Thyroid gland (tissue), 4 donors: ENCODE data around the gene DDIT3. TPM values are rescaled to one million over a fixed set of nuclear protein-coding genes. Genes with fewer than 3 reads are reported as not detected.

Experiments
- DNase-seq, 2 donors: peaks; one replicate each; pipeline ENCODE4 v3.0.0-alpha.2; 2019
- H3K27ac ChIP-seq, 3 donors: fragments of 200-600 bp; sonication (generic); 1 replicate in 2 of 3; 2 replicates in 1 of 3; pipeline ENCODE4 v1.5.1; 2016 to 2019; ENCODE audit warnings: mild to moderate bottlenecking in 1 of 3, moderate library complexity in 1 of 3
- H3K27me3 ChIP-seq: fragments of 200-600 bp; sonication (generic); one replicate; pipeline ENCODE4 v1.5.1; 2019
- H3K36me3 ChIP-seq, 2 donors: fragments of 200-600 bp; sonication (generic); one replicate each; pipeline ENCODE4 v1.5.1; 2016 to 2019
- H3K4me1 ChIP-seq, 2 donors: fragments of 200-600 bp; sonication (generic); one replicate each; pipeline ENCODE4 v1.5.1; 2017 to 2019
- H3K4me3 ChIP-seq, 3 donors: fragments of 200-600 bp; sonication (generic); replicated peaks in 1 of 3; 1 replicate in 2 of 3; 2 replicates in 1 of 3; pipeline ENCODE4 v1.5.1; 2016; ENCODE audit warnings: mild to moderate bottlenecking in 1 of 3
- H3K9me3 ChIP-seq: fragments of 200-600 bp; sonication (generic); one replicate; pipeline ENCODE4 v1.5.1; 2017
- CTCF ChIP-seq, 6 experiments: fragments of 200-600 bp in 3 of 6; fragments of 450-650 bp in 3 of 6; sonication (generic) in 3 of 6; IDR thresholded peaks; one replicate each; pipeline ENCODE4 v1.5.1; 2016 to 2019; ENCODE audit warnings: antibody characterized with exemption in 6 of 6, mild to moderate bottlenecking in 2 of 6, inconsistent platforms in 1 of 6, moderate library complexity in 1 of 6
- POLR2A ChIP-seq, 2 donors: fragments of 450-650 bp; IDR thresholded peaks; one replicate each; pipeline ENCODE4 v1.6.1; 2017; ENCODE audit warnings: antibody characterized with exemption in 2 of 2, mild to moderate bottlenecking in 2 of 2, moderate library complexity in 1 of 2
- WGBS, 2 donors: methylation state at CpG; one replicate each; pipeline ENCODE4 v1.1.5; 2017; 5-methylcytosine and 5-hydroxymethylcytosine counted together
- intact Hi-C: fragments of 100-400 bp; cut with DNase I; formaldehyde crosslinking; loops from one replicate; pipeline ENCODE4 v1.15.1; 2023
- microRNA counts, 2 donors: library from miRNA; unstranded; fragments of <30 nt; microRNA quantifications; one replicate each; lab custom pipeline; 2016 to 2017
- microRNA-seq: library from miRNA; unstranded; fragments of <30 nt; microRNA quantifications from one replicate; pipeline ENCODE4, GENCODE V29; 2016
- small RNA-seq: library from RNA; depleted of rRNA; stranded (forward); fragments of <200 nt; gene quantifications from one replicate; pipeline ENCODE3, GENCODE V24; 2016
- total RNA-seq, 4 donors: library from RNA; depleted of rRNA; stranded (reverse); fragments of >200 nt; gene quantifications; one replicate each; pipeline ENCODE4 v1.2.3, GENCODE V29; 2016

Gene DDIT3
- total RNA-seq, 4 donors from 2014 or later: 44.5 to 71.3 (median 53.8) TPM

GRCh38 chr12:57470286-57470969, 49.9 kb downstream of the DDIT3 start:
- Histone ChIP-seq H3K27me3 (peaks cover 1% of the 10 kb centered on the region), H3K4me1 (peaks cover 5 to 6% of the 10 kb centered on the region in 2 donors), H3K36me3 (no peaks in the 10 kb centered on the region), H3K9me3 (no peaks in the 10 kb centered on the region), H3K4me3 (no peak overlapping the region), H3K27ac (no peak overlapping the region)
- TF ChIP-seq CTCF (IDR thresholded peaks at IDR 0.05) (no peak), POLR2A (IDR thresholded peaks at IDR 0.05) (no peak)
- DNase-seq: no peak
- intact Hi-C loops: no loop called here
- 94% methylated on average over 10 to 14 of the region's 14 CpGs for WGBS, 2 donors

- TF ChIP-seq CTCF (IDR thresholded peaks at IDR 0.05): no peak
- TF ChIP-seq POLR2A (IDR thresholded peaks at IDR 0.05): no peak
These were observed 50.8 kb downstream of the DDIT3 start for GRCh38 chr12:57469296-57470164.

GRCh38 chr12:57467915-57468314, 52.4 kb downstream of the DDIT3 start:
- intact Hi-C loops: no loop called here
- H3K9me3 ChIP-seq: no peaks in the 10 kb centered on the region
- no peaks in the 10 kb centered on the region for H3K27me3 ChIP-seq
- no peak overlapping the region for H3K27ac ChIP-seq
- H3K36me3 ChIP-seq: no peaks in the 10 kb centered on the region
- TF ChIP-seq CTCF (IDR thresholded peaks at IDR 0.05) (no peak), POLR2A (IDR thresholded peaks at IDR 0.05) (no peak)
- WGBS, 2 donors: 78 to 80% methylated on average over 11 of the region's 11 CpGs
- H3K4me3 ChIP-seq: no peak overlapping the region
- no peak for DNase-seq
- H3K4me1 ChIP-seq: no peaks in the 10 kb centered on the region

More at GRCh38 chr12:57469296-57470164, 50.8 kb downstream of the DDIT3 start:
- no peak overlapping the region for H3K4me3 ChIP-seq
- DNase-seq: no peak
- no peaks in the 10 kb centered on the region for H3K27me3 ChIP-seq
- H3K27ac ChIP-seq: no peak overlapping the region
- H3K9me3 ChIP-seq: no peaks in the 10 kb centered on the region
- no peaks in the 10 kb centered on the region for H3K36me3 ChIP-seq
- 78 to 88% methylated on average over 5 to 10 of the region's 10 CpGs for WGBS, 2 donors
- intact Hi-C loops: no loop called here
- H3K4me1 ChIP-seq: no peaks in the 10 kb centered on the region

GRCh38 chr12:57467212-57467874, 53.0 kb downstream of the DDIT3 start:
- H3K4me3 ChIP-seq: no peak overlapping the region
- H3K27me3 ChIP-seq: no peaks in the 10 kb centered on the region
- no peaks in the 10 kb centered on the region for H3K9me3 ChIP-seq
- intact Hi-C loops: no loop called here
- TF ChIP-seq POLR2A (IDR thresholded peaks at IDR 0.05) (no peak), CTCF (IDR thresholded peaks at IDR 0.05) (no peak)
- 80 to 89% methylated on average over 12 of the region's 12 CpGs for WGBS, 2 donors
- H3K36me3 ChIP-seq: no peaks in the 10 kb centered on the region
- DNase-seq: no peak
- no peak overlapping the region for H3K27ac ChIP-seq
- no peaks in the 10 kb centered on the region for H3K4me1 ChIP-seq

MicroRNAs encoded within 50 kb of the gene (microRNA counts, 767-probe panel; counts per million panel counts)
- 0 to 2,556 counts per million in 2 donors for microRNA hsa-miR-616-3p (lab: Ali Mortazavi, UCI)

Small RNA genes lying within 50 kb of the gene (microRNA-seq; reads per million reads assigned to microRNA genes)
- gene MIR616: not detected
- gene MIR6758: not detected

Small RNA genes lying within 50 kb of the gene (small RNA-seq; reads per million reads assigned to genes)
- not detected for gene MIR616

Other genes with a start within 250 kb of the DDIT3 start
- 10 to 100 TPM; 30.7 to 40.8 (median 35.5) TPM for gene R3HDM2, start 89.5 kb downstream of the DDIT3 start, total RNA-seq
- gene INHBC, start 85.7 kb downstream of the DDIT3 start, total RNA-seq: under 1 TPM in 3 of 4 donors, not detected in 1; 0.33 to 0.63 (median 0.54) TPM
- gene INHBE, start 65.2 kb downstream of the DDIT3 start, total RNA-seq: not detected
- 1 to 10 TPM in 3 of 4 donors, not detected in 1; 1.1 to 2.2 (median 1.6) TPM for gene GLI1, start 60.7 kb downstream of the DDIT3 start, total RNA-seq
- 1 to 10 TPM; 3.2 to 6.3 (median 4.6) TPM for gene ARHGAP9, start 40.6 kb downstream of the DDIT3 start, total RNA-seq
- 100 to 1,000 TPM in 2 of 4 donors, 10 to 100 TPM in 2; 55.2 to 173 (median 97.8) TPM for gene MARS1, start 32.4 kb downstream of the DDIT3 start, total RNA-seq
- 10 to 100 TPM; 18.9 to 59.7 (median 51.9) TPM for gene MBD6, start 2.3 kb upstream of the DDIT3 start, total RNA-seq
- 100 to 1,000 TPM; 164 to 199 (median 193) TPM for gene DCTN2, start 26.7 kb upstream of the DDIT3 start, total RNA-seq
- under 1 TPM; 0.34 to 0.67 (median 0.51) TPM for gene KIF5A, start 29.5 kb upstream of the DDIT3 start, total RNA-seq
- gene PIP4K2C, start 70.7 kb upstream of the DDIT3 start, total RNA-seq: 10 to 100 TPM; 29.6 to 82.6 (median 59.2) TPM
- gene DTX3, start 84.3 kb upstream of the DDIT3 start, total RNA-seq: 10 to 100 TPM; 29.2 to 42.0 (median 33.9) TPM
- gene ARHGEF25, start 90.9 kb upstream of the DDIT3 start, total RNA-seq: 10 to 100 TPM in 1 of 4 donors, 1 to 10 TPM in 3; 3.3 to 25.8 (median 3.9) TPM
- 1 to 10 TPM in 3 of 4 donors, under 1 TPM in 1; 0.88 to 7.9 (median 2.2) TPM for gene B4GALNT1, start 112.7 kb upstream of the DDIT3 start, total RNA-seq
- 100 to 1,000 TPM; 262 to 393 (median 286) TPM for gene OS9, start 173.6 kb upstream of the DDIT3 start, total RNA-seq
- gene AGAP2, start 218.2 kb upstream of the DDIT3 start, total RNA-seq: 1 to 10 TPM in 1 of 4 donors, under 1 TPM in 3; 0.45 to 1.3 (median 0.80) TPM
- 100 to 1,000 TPM; 110 to 166 (median 137) TPM for gene TSPAN31, start 224.5 kb upstream of the DDIT3 start, total RNA-seq
- gene CDK4, start 231.8 kb upstream of the DDIT3 start, total RNA-seq: 100 to 1,000 TPM in 3 of 4 donors, 10 to 100 TPM in 1; 95.2 to 137 (median 113) TPM
- 10 to 100 TPM; 17.5 to 25.1 (median 21.4) TPM for gene MARCHF9, start 234.6 kb upstream of the DDIT3 start, total RNA-seq
- gene CYP27B1, start 246.6 kb upstream of the DDIT3 start, total RNA-seq: 10 to 100 TPM in 2 of 4 donors, 1 to 10 TPM in 2; 2.7 to 13.0 (median 10.0) TPM